ENCODE results near the gene COP1. TPM values are rescaled to one million over a fixed set of nuclear protein-coding genes. Genes with fewer than 3 reads are reported as not detected.

The COP1 gene
- total and polyA plus RNA-seq, 2 of the 8 experiments (the other 6 are each of a cell fraction or from before 2014, with no cell fraction given), result 26.2 to 44.9 TPM

- H3K36me3 ChIP-seq (ENCODE audit: control insufficient read depth in 2 of 4, insufficient read depth in 4 of 4, low read length in 3 of 4), result peaks cover 0 to 2% (median 0%) of the 10 kb centered on the region in 4 experiments; a peak in 2 of 8 replicates
- H3K79me1 ChIP-seq (ENCODE audit: low read depth, low read length), result no peaks in the 10 kb centered on the region
- DNase-seq (ENCODE audit: low read depth in 1 of 2, low spot score in 2 of 2), result no peak
- H2AFZ ChIP-seq (ENCODE audit: low read length), result no peak overlapping the region
- no peak overlapping the region for H3K56ac ChIP-seq (replicated peaks; ENCODE audit: insufficient read length, low read depth, low read length)
- H2BK15ac ChIP-seq (ENCODE audit: low read length), result no peak overlapping the region
- H3K9me3 ChIP-seq (ENCODE audit: insufficient read depth in 2 of 2, low read depth in 1 of 2, low read length in 1 of 2), result no peaks in the 10 kb centered on the region
- H4K91ac ChIP-seq (replicated peaks; ENCODE audit: insufficient read length, low read length), result no peak overlapping the region
- peaks cover 0 to 7% (median 3%) of the 10 kb centered on the region in 4 experiments; a peak in 2 of 7 replicates for H3K4me1 ChIP-seq (replicated peaks in 1 of 4; ENCODE audit: control insufficient read depth in 3 of 4, insufficient read depth in 4 of 4, low read length in 3 of 4)
- H2BK120ac ChIP-seq (replicated peaks; ENCODE audit: low read depth, low read length), result no peak overlapping the region
- no peaks in the 10 kb centered on the region for H3K23me2 ChIP-seq (ENCODE audit: low read depth, low read length)
- 98% methylated on average over 3 of the region's 3 CpGs; no CpG with 5 or more reads in 1 of the 2 experiments for WGBS, 2 experiments (ENCODE audit: extremely low coverage in 1 of 2, insufficient coverage in 1 of 2, insufficient read length in 1 of 2, insufficient replicate concordance in 2 of 2, low coverage in 1 of 2, low lambda C conversion rate in 2 of 2, missing lambda C conversion rate in 1 of 2)
- no peak overlapping the region for H4K5ac ChIP-seq (ENCODE audit: insufficient read length, low read depth, low read length)
- no peak overlapping the region for H2BK5ac ChIP-seq (ENCODE audit: low read depth, low read length)
- no peak overlapping the region for H3K4me2 ChIP-seq (ENCODE audit: insufficient read depth in 1 of 2, low read depth in 2 of 2, low read length in 2 of 2)
- TF ChIP-seq RAD21 (IDR thresholded peaks at IDR 0.05 in 1 of 2, conservative IDR thresholded peaks at IDR 0.05 in 1 of 2; ENCODE audit: low read depth in 2 of 2, low read length in 2 of 2), result no peak
- TF ChIP-seq NANOG (IDR thresholded peaks at IDR 0.05; ENCODE audit: insufficient read depth, low read depth, low read length, poor library complexity, severe bottlenecking), result no peak
- TF ChIP-seq USF2 (IDR thresholded peaks at IDR 0.05; ENCODE audit: low read length), result no peak
- no peak for TF ChIP-seq RBBP5 (IDR thresholded peaks at IDR 0.05; ENCODE audit: borderline replicate concordance, low read depth, low read length)
- TF ChIP-seq SUZ12 (IDR thresholded peaks at IDR 0.05; ENCODE audit: low read length), result no peak
- no peak overlapping the region for H4K8ac ChIP-seq (ENCODE audit: extremely low read depth, insufficient read depth, low read length)
- H3K23ac ChIP-seq (ENCODE audit: insufficient read length), result no peak overlapping the region
- H3K4ac ChIP-seq (replicated peaks; ENCODE audit: insufficient read length, low read depth, low read length), result no peak overlapping the region
- H3K14ac ChIP-seq (ENCODE audit: insufficient read length), result no peak overlapping the region
- no peak overlapping the region for H3K27ac ChIP-seq (ENCODE audit: low read depth, low read length)
- no peak overlapping the region for H2AK5ac ChIP-seq (ENCODE audit: low read depth, low read length)
- no peak overlapping the region for H3K4me3 ChIP-seq (ENCODE audit: extremely low read depth in 1 of 4, insufficient read depth in 2 of 4, low read depth in 3 of 4, low read length in 4 of 4)
- FAIRE-seq, result no peak
- H2BK12ac ChIP-seq (ENCODE audit: low read depth, low read length), result no peak overlapping the region; the same call in 1 of the 2 replicates
- H2BK20ac ChIP-seq (ENCODE audit: low read length), result no peak overlapping the region; the same call in 1 of the 2 replicates
- ChIA-PET CTCF (ENCODE audit: partially characterized antibody) (interaction anchor here (1.0 to 2.7 kb wide), 7 partner anchors 11 to 561 kb away, joined by 3 to 14 read pairs (median 4); no protein-coding TSS in a partner anchor), POLR2A (ENCODE audit: partially characterized antibody) (no interaction called here)
- H3K27me3 ChIP-seq (replicated peaks in 1 of 4; ENCODE audit: control insufficient read depth in 3 of 4, extremely low read depth in 1 of 4, insufficient read depth in 3 of 4, low read length in 3 of 4), result no peaks in the 10 kb centered on the region
- no peaks in the 10 kb centered on the region for H3K79me2 ChIP-seq (ENCODE audit: control insufficient read depth in 1 of 2, insufficient read depth in 2 of 2, low read length in 2 of 2)
- no peak overlapping the region for H3K9ac ChIP-seq (replicated peaks in 1 of 4; ENCODE audit: extremely low read depth in 1 of 4, low read depth in 3 of 4, low read length in 3 of 4)
- no peak overlapping the region for H3K18ac ChIP-seq (ENCODE audit: extremely low read depth, low read length)
- H4K20me1 ChIP-seq (replicated peaks in 1 of 2; ENCODE audit: control insufficient read depth in 1 of 2, insufficient read depth in 2 of 2, low read length in 2 of 2), result no peaks in the 10 kb centered on the region
These were observed 271.9 kb downstream of the COP1 start for GRCh38 chr1:175935166-175935565.
